NCI-H2196 (cell line): Measurements from ENCODE around the gene PIK3CG.
"Not testable (repeated sequence)": the region's sequence is repeated elsewhere in the genome, so short reads cannot be mapped to it uniquely, and the experiment has no call there.

Experiments used
- DNase-seq: peaks from one replicate; lab custom pipeline; 2025; ENCODE audit not compliant: unreplicated experiment; lab: John Stamatoyannopoulos, UW

PIK3CG gene

GRCh38 chr7:106885652-106886051 is 20.6 kb downstream of the PIK3CG start:
- DNase-seq: no peak

- no peak for DNase-seq
Measured at GRCh38 chr7:106887421-106887820, 22.3 kb downstream of the PIK3CG start.

- no peak for DNase-seq
Measured at GRCh38 chr7:106888204-106888603, 23.1 kb downstream of the PIK3CG start.

- DNase-seq: no peak
Measured at GRCh38 chr7:106890952-106891351, 25.9 kb downstream of the PIK3CG start.

GRCh38 chr7:106891548-106892410 is 26.7 kb downstream of the PIK3CG start:
- no peak for DNase-seq

GRCh38 chr7:106893591-106893990 is 28.5 kb downstream of the PIK3CG start:
- no peak for DNase-seq

GRCh38 chr7:106895246-106895864 is 30.3 kb downstream of the PIK3CG start:
- DNase-seq: no peak

GRCh38 chr7:106896231-106896630 is 31.1 kb downstream of the PIK3CG start:
- no peak for DNase-seq

- not testable (repeated sequence) for DNase-seq
Measured at GRCh38 chr7:106897553-106897952, 32.5 kb downstream of the PIK3CG start.

GRCh38 chr7:106898967-106899366 is 33.9 kb downstream of the PIK3CG start:
- DNase-seq: not testable (repeated sequence)

- DNase-seq: no peak
Measured at GRCh38 chr7:106901828-106902441, 36.9 kb downstream of the PIK3CG start.

- DNase-seq: no peak
Measured at GRCh38 chr7:106905734-106906133, 40.7 kb downstream of the PIK3CG start.

- DNase-seq: no peak
Measured at GRCh38 chr7:106911959-106912358, 46.9 kb downstream of the PIK3CG start.

GRCh38 chr7:106914018-106914607 is 49.0 kb downstream of the PIK3CG start:
- DNase-seq: no peak

- no peak for DNase-seq
Measured at GRCh38 chr7:106915407-106915806, 50.3 kb downstream of the PIK3CG start.

- no peak for DNase-seq
Measured at GRCh38 chr7:106915873-106916272, 50.8 kb downstream of the PIK3CG start.

GRCh38 chr7:106916679-106917078 is 51.6 kb downstream of the PIK3CG start:
- DNase-seq: no peak

- DNase-seq: no peak
Measured at GRCh38 chr7:106918991-106919390, 53.9 kb downstream of the PIK3CG start.

GRCh38 chr7:106924468-106924867 is 59.4 kb downstream of the PIK3CG start:
- DNase-seq: not testable (repeated sequence)

GRCh38 chr7:106926892-106927291 is 61.8 kb downstream of the PIK3CG start:
- no peak for DNase-seq

GRCh38 chr7:106927536-106927935 is 62.5 kb downstream of the PIK3CG start:
- no peak for DNase-seq

GRCh38 chr7:106929616-106930015 is 64.5 kb downstream of the PIK3CG start:
- not testable (repeated sequence) for DNase-seq
